ENCODE results near the gene GRID2. TPM values are rescaled to one million over a fixed set of nuclear protein-coding genes. Genes with fewer than 3 reads are reported as not detected.

Gene GRID2
- total RNA-seq, 1 donor from 2014 or later: not detected

- Histone ChIP-seq H3K4me3 (no peak overlapping the region), H3K36me3 (no peaks in the 10 kb centered on the region), H3K9me3 (replicated peaks) (no peaks in the 10 kb centered on the region), H3K27ac (replicated peaks) (no peak overlapping the region), H3K27me3 (ENCODE audit: low read depth) (no peaks in the 10 kb centered on the region), H3K4me1 (no peaks in the 10 kb centered on the region)
- TF ChIP-seq CTCF (IDR thresholded peaks at IDR 0.05; ENCODE audit: borderline replicate concordance): no peak
- no peak for DNase-seq
- intact Hi-C loops (cut with micrococcal nuclease): no loop called here
Measured at GRCh38 chr4:93617606-93618005, 1313.8 kb downstream of the GRID2 start.

GRCh38 chr4:93633721-93634120, 1330.0 kb downstream of the GRID2 start:
- TF ChIP-seq CTCF (IDR thresholded peaks at IDR 0.05; ENCODE audit: borderline replicate concordance): no peak
- peaks cover 6% of the 10 kb centered on the region for H3K9me3 ChIP-seq (replicated peaks)
- no peak overlapping the region for H3K27ac ChIP-seq (replicated peaks)
- DNase-seq: no peak
- intact Hi-C loops (cut with micrococcal nuclease): no loop called here
- H3K27me3 ChIP-seq (ENCODE audit: low read depth): no peaks in the 10 kb centered on the region
- no peaks in the 10 kb centered on the region for H3K36me3 ChIP-seq
- no peak overlapping the region for H3K4me3 ChIP-seq
- H3K4me1 ChIP-seq: no peaks in the 10 kb centered on the region

GRCh38 chr4:93635943-93636342, 1332.2 kb downstream of the GRID2 start:
- no peak overlapping the region for H3K4me3 ChIP-seq
- no peaks in the 10 kb centered on the region for H3K27me3 ChIP-seq (ENCODE audit: low read depth)
- DNase-seq: no peak
- peaks cover 6% of the 10 kb centered on the region for H3K9me3 ChIP-seq (replicated peaks)
- H3K27ac ChIP-seq (replicated peaks): no peak overlapping the region
- H3K4me1 ChIP-seq: no peaks in the 10 kb centered on the region
- TF ChIP-seq CTCF (IDR thresholded peaks at IDR 0.05; ENCODE audit: borderline replicate concordance): no peak
- intact Hi-C loops (cut with micrococcal nuclease): no loop called here
- no peaks in the 10 kb centered on the region for H3K36me3 ChIP-seq

- H3K27ac ChIP-seq (replicated peaks): no peak overlapping the region
Measured at GRCh38 chr4:93645120-93645519, 1341.4 kb downstream of the GRID2 start.

GRCh38 chr4:93646233-93646930, 1342.6 kb downstream of the GRID2 start:
- no peaks in the 10 kb centered on the region for H3K27me3 ChIP-seq (ENCODE audit: low read depth)
- no peak overlapping the region for H3K27ac ChIP-seq (replicated peaks)
- no peaks in the 10 kb centered on the region for H3K9me3 ChIP-seq (replicated peaks)
- H3K4me3 ChIP-seq: no peak overlapping the region
- DNase-seq: no peak
- TF ChIP-seq CTCF (IDR thresholded peaks at IDR 0.05; ENCODE audit: borderline replicate concordance): no peak
- no peaks in the 10 kb centered on the region for H3K36me3 ChIP-seq
- intact Hi-C loops (cut with micrococcal nuclease): no loop called here
- no peaks in the 10 kb centered on the region for H3K4me1 ChIP-seq

More at GRCh38 chr4:93645120-93645519, 1341.4 kb downstream of the GRID2 start:
- no peak overlapping the region for H3K4me3 ChIP-seq
- no peak for TF ChIP-seq CTCF (IDR thresholded peaks at IDR 0.05; ENCODE audit: borderline replicate concordance)
- H3K27me3 ChIP-seq (ENCODE audit: low read depth): no peaks in the 10 kb centered on the region
- H3K36me3 ChIP-seq: no peaks in the 10 kb centered on the region
- H3K4me1 ChIP-seq: no peaks in the 10 kb centered on the region
- intact Hi-C loops (cut with micrococcal nuclease): no loop called here
- no peak for DNase-seq
- no peaks in the 10 kb centered on the region for H3K9me3 ChIP-seq (replicated peaks)

Measured in left ventricle myocardium inferior (tissue), 1 donor.